ENCODE data around the gene DNAH5.

DNAH5 gene

GRCh38 chr5:13934125-13934524 lies 10.4 kb downstream of the DNAH5 start:
- no peak for DNase-seq

GRCh38 chr5:13932561-13932960 lies 11.9 kb downstream of the DNAH5 start:
- no peak for DNase-seq

- no peak for DNase-seq
These were observed 12.5 kb downstream of the DNAH5 start for GRCh38 chr5:13932011-13932410.

GRCh38 chr5:13930541-13931171 lies 13.8 kb downstream of the DNAH5 start:
- DNase-seq, result peak; percentile 90

GRCh38 chr5:13926731-13927130 lies 17.8 kb downstream of the DNAH5 start:
- DNase-seq, result no peak

GRCh38 chr5:13921578-13921977 lies 22.9 kb downstream of the DNAH5 start:
- DNase-seq, result no peak

GRCh38 chr5:13919786-13920185 lies 24.7 kb downstream of the DNAH5 start:
- DNase-seq, result no peak

GRCh38 chr5:13919087-13919486 lies 25.4 kb downstream of the DNAH5 start:
- no peak for DNase-seq

- DNase-seq, result no peak
These were observed 27.4 kb downstream of the DNAH5 start for GRCh38 chr5:13917061-13917460.

GRCh38 chr5:13913962-13914361 lies 30.5 kb downstream of the DNAH5 start:
- DNase-seq, result no peak

GRCh38 chr5:13910637-13911288 lies 33.7 kb downstream of the DNAH5 start:
- no peak for DNase-seq

GRCh38 chr5:13910201-13910600 lies 34.3 kb downstream of the DNAH5 start:
- DNase-seq, result no peak

GRCh38 chr5:13909271-13909670 lies 35.2 kb downstream of the DNAH5 start:
- DNase-seq, result no peak

- DNase-seq, result no peak
These were observed 45.9 kb downstream of the DNAH5 start for GRCh38 chr5:13898569-13898968.

GRCh38 chr5:13878357-13878756 lies 66.1 kb downstream of the DNAH5 start:
- DNase-seq, result no peak

- DNase-seq, result no peak
These were observed 77.7 kb downstream of the DNAH5 start for GRCh38 chr5:13866792-13867191.

GRCh38 chr5:13865312-13865711 lies 79.2 kb downstream of the DNAH5 start:
- DNase-seq, result no peak

- DNase-seq, result no peak
These were observed 84.3 kb downstream of the DNAH5 start for GRCh38 chr5:13860146-13860545.

- DNase-seq, result no peak
These were observed 85.0 kb downstream of the DNAH5 start for GRCh38 chr5:13859270-13860065.

- DNase-seq, result no peak
These were observed 101.2 kb downstream of the DNAH5 start for GRCh38 chr5:13843175-13843846.

- DNase-seq, result no peak
These were observed 111.0 kb downstream of the DNAH5 start for GRCh38 chr5:13833440-13833839.

GRCh38 chr5:13831351-13831750 lies 113.1 kb downstream of the DNAH5 start:
- DNase-seq, result no peak

GRCh38 chr5:13830536-13830935 lies 114.0 kb downstream of the DNAH5 start:
- DNase-seq, result no peak

- no peak for DNase-seq
These were observed 123.1 kb downstream of the DNAH5 start for GRCh38 chr5:13821366-13821765.
